Mesodermal cell (in vitro differentiated cells): ENCODE results near the gene TMEM245.

Source experiments
- H3K27ac ChIP-seq: 2 replicates; pipeline ENCODE4 v1.7.0; 2013; ENCODE audit warnings: mild to moderate bottlenecking, low read depth, low read length, moderate library complexity; ENCODE audit not compliant: severe bottlenecking
- H3K36me3 ChIP-seq: 2 replicates; pipeline ENCODE4 v1.7.1; 2013; ENCODE audit warnings: mild to moderate bottlenecking, low read length, moderate library complexity; ENCODE audit not compliant: control insufficient read depth, insufficient read depth
- H3K4me1 ChIP-seq: one replicate; pipeline ENCODE4 v1.7.1; 2013; ENCODE audit warnings: mild to moderate bottlenecking, low read length; ENCODE audit not compliant: insufficient read depth, control insufficient read depth, poor library complexity, severe bottlenecking
- H3K4me3 ChIP-seq: 2 replicates; pipeline ENCODE4 v1.7.0; 2013; ENCODE audit warnings: low read length, control low read depth, mild to moderate bottlenecking; ENCODE audit not compliant: insufficient read depth, poor library complexity, severe bottlenecking; ENCODE audit errors: extremely low read depth
- H3K9me3 ChIP-seq: 2 replicates; pipeline ENCODE4 v1.7.1; 2013; ENCODE audit warnings: mild to moderate bottlenecking, low read length, moderate library complexity; ENCODE audit not compliant: control insufficient read depth
- WGBS, 2 experiments: methylation state at CpG; one replicate each; pipeline ENCODE4 v1.1.5; 2013; ENCODE audit warnings: missing lambda C conversion rate in 2 of 2; ENCODE audit not compliant: insufficient coverage in 2 of 2; 5-methylcytosine and 5-hydroxymethylcytosine counted together

The TMEM245 gene

DNA sequence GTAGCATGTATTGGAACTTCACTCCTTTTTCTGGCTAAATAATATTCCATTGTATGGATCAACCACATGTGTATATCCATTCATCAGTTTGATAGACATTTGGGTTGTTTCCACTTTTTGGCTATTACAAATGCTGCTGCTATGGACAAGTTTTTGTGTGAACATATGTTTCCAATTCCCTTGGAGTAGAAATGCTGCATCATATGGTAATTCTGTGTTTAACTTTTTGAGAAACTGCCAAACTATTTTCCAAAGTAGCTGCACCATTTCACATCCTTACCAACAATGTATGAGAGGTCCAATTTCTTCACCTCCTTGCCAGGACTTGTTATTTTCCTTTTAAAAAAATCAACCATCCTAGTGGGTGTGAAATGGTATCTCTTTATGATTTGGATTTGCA is 38.9 kb upstream of the TMEM245 start:
- no peak overlapping the region for H3K27ac ChIP-seq
- no peaks in the 10 kb centered on the region for H3K4me1 ChIP-seq
- peaks cover 6% of the 10 kb centered on the region for H3K9me3 ChIP-seq
- H3K4me3 ChIP-seq, result no peak overlapping the region
- no peaks in the 10 kb centered on the region for H3K36me3 ChIP-seq

DNA sequence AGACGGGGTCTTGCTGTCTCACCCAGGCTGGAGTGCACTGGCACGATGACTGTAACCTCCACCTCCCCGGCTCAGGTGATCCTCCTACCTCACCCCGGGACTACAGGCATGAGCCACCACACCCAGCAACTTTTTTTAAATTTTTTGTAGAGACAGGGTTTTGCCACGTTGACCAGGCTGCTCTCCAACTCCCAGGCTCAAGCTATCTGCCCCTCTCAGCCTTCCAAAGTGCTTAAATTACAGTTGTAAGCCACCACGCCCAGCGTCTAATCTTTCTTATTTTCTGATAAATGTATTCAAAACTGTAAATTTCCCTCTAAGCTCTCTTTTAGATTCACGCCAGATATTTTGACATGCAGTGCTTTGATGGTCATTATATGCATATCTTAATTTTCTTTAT is 37.0 kb upstream of the TMEM245 start:
- WGBS, 2 experiments, result 87% methylated on average over 3 of the region's 8 CpGs; no CpG with 5 or more reads in 1 of the 2 experiments
- no peaks in the 10 kb centered on the region for H3K4me1 ChIP-seq
- H3K9me3 ChIP-seq, result peaks cover 13% of the 10 kb centered on the region

DNA sequence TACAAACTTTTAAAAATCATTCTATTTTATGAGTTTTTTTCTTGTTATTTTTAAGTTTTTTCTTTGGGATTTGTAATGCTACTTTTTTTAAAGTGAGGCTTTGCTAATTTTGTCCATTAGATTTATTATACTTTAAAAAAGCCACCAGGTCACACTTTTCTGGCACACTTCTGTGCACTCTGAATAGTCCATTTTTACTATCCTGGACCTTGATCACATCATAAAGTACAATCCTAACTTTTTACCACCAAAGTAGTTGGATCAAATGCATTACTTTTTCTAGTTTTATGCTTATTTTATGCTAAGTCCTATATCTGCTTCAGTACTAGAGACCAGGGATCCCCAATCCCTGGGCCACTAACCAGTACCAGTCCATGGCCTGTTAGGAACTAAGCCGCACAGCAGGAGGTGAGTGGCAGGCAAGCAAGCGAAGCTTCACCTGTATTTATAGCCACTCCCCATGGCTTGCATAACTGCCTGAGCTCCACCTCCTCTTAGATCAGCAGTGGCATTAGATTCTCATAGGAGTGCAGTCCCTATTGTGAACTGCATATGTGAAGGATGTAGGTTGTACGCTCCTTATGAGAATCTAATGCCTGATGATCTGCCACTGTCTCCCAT is 31.3 kb upstream of the TMEM245 start:
- WGBS, 2 experiments, result 100% methylated on average over 1 of the region's 3 CpGs; no CpG with 5 or more reads in 1 of the 2 experiments

More for the DNA sequence above, 37.0 kb upstream of the TMEM245 start:
- H3K36me3 ChIP-seq, result no peaks in the 10 kb centered on the region
- no peak overlapping the region for H3K4me3 ChIP-seq
- H3K27ac ChIP-seq, result no peak overlapping the region

DNA sequence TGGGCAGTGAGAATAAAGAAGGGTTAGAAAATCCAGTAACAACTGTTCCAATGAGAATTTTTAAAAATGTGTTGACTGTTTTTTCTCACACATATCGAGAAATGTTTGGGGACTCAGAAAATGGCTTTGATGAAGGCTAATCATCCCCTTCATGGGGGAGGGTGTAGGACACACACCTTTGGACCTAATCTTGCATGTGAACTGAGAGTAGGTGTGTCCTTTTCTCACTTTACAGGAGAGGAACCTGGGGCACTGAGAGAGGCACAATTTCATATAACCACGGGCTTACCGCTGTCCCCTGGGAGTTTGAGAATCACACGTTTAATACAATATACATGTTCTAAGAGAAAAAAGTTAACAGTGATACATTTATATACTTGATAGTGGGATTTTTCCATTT is 30.0 kb upstream of the TMEM245 start:
- H3K9me3 ChIP-seq, result peaks cover 13% of the 10 kb centered on the region
- 100% methylated on average over 1 of the region's 4 CpGs for WGBS, 2 experiments
- no peaks in the 10 kb centered on the region for H3K4me1 ChIP-seq
- no peaks in the 10 kb centered on the region for H3K36me3 ChIP-seq
- H3K27ac ChIP-seq, result no peak overlapping the region
- H3K4me3 ChIP-seq, result no peak overlapping the region

More for the DNA sequence above, 31.3 kb upstream of the TMEM245 start:
- Histone ChIP-seq H3K4me3 (no peak overlapping the region), H3K36me3 (no peaks in the 10 kb centered on the region), H3K9me3 (peaks cover 13% of the 10 kb centered on the region), H3K4me1 (no peaks in the 10 kb centered on the region), H3K27ac (no peak overlapping the region)

DNA sequence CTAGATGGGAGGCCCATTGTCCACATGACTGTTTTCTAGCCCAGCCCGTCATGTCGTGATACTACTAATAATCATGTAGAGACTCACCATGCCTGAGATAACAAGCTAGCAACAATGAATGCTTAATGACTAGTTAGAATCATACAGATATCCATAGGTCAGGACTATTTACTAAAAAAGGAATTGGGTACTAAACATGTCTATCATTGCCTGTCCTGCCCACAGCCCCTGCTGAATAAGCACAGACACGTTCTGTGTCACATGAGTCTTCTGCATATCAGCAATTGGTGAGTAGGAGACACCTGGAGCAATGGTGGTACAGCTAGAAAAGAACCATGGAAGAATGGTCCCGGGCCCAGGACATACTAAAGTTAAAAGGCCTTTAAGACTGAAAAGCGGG is 29.3 kb upstream of the TMEM245 start:
- no peak overlapping the region for H3K4me3 ChIP-seq
- 87 to 91% methylated on average over 3 of the region's 5 CpGs for WGBS, 2 experiments
- no peaks in the 10 kb centered on the region for H3K4me1 ChIP-seq
- peaks cover 11% of the 10 kb centered on the region for H3K9me3 ChIP-seq
- no peak overlapping the region for H3K27ac ChIP-seq
- H3K36me3 ChIP-seq, result no peaks in the 10 kb centered on the region

DNA sequence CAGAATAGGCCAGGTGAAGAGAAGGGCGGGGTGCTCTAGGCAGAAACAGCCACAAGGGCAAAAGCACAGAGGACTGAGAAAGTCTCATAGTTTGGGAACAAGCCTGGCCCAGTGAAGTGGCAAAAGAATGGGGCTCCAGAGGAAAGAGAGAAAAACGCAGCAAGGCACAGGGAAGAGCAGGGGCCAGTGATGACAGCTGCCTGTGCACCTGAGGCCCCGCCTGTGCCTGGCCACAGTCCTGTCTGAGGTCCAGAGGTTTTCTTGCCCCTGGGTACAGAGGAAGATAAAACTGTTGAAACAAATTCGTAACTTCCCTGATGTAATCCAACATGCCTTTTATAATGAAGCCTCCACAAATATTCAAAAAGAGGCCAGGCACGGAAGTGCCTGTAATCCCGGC is 25.3 kb upstream of the TMEM245 start:
- 96 to 100% methylated on average over 2 to 5 of the region's 6 CpGs for WGBS, 2 experiments
- Histone ChIP-seq H3K27ac (no peak overlapping the region), H3K4me3 (no peak overlapping the region), H3K9me3 (no peaks in the 10 kb centered on the region), H3K4me1 (no peaks in the 10 kb centered on the region), H3K36me3 (no peaks in the 10 kb centered on the region)

DNA sequence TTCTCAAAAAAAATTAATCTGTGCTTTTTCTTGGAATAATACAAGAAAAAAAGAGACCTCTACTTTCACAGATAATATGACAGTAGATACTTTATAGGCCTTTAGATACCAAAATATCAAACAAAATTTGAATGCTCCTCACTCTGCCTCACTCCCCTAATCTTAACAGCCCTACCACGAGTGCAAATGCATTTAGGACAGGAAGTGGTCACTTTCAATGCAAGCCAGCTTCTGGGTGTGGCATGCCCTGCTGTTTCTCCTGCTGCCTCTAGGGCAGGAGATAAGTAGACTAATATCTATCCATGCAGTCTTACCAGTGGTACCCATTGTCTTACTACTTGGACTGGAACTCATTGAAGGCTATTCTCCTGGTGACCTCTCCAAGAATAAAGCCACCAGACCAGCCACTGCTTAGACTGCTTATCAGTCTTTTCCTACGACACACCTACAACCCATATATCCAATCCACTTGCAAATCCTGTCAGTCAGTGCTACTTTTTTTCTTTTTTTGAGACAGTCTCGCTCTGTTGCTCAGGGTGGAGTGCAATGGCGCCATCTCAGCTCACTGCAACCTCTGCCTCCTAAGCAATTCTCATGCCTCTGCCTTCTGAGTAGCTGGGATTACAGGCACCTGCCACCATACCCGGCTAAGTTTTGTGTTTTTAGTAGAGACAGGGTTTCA is 24.3 kb upstream of the TMEM245 start:
- no peaks in the 10 kb centered on the region for H3K4me1 ChIP-seq
- H3K36me3 ChIP-seq, result no peaks in the 10 kb centered on the region
- WGBS, 2 experiments, result 90% methylated on average over 3 to 4 of the region's 5 CpGs
- H3K27ac ChIP-seq, result no peak overlapping the region
- no peaks in the 10 kb centered on the region for H3K9me3 ChIP-seq
- no peak overlapping the region for H3K4me3 ChIP-seq

DNA sequence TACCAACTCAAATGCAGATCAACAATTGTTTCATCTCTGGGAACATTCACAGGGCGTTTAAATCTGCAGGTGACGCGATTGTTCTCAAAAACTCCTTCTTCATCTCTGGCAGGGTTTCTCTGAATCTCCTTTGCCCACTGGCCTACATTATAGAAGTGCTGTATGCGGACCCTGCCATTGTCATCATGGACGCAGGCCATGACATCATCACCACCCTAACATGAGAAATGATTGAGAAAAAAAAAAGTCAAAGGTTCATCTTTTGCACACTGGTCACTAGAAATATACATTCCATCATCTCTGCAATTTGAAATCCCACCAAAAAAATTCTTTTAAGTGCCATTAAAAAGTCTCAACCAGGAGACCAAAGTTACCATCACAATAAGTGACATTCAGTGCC is 21.6 kb upstream of the TMEM245 start:
- 93 to 94% methylated on average over 4 of the region's 5 CpGs for WGBS, 2 experiments
- Histone ChIP-seq H3K9me3 (no peaks in the 10 kb centered on the region), H3K4me3 (no peak overlapping the region)

DNA sequence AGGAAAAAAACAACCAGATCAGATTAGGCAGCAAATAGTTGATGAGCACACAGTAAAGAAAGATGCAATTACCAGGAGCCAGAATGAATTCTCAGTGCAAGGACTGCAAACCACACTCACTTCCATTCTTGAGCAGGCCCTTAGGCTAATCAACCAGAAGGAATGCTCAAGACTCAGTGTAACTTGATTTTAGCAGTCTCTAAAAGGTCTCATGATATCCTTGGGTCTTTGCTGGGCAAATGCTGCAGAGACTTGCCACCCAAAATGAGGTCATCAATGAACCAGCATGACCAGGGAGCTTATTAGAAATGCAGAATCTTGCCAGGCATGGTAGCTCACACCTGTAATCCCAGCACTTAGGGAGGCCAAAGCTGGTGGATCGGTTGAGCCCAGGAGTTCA is 20.1 kb upstream of the TMEM245 start:
- no peaks in the 10 kb centered on the region for H3K4me1 ChIP-seq
- H3K4me3 ChIP-seq, result no peak overlapping the region
- H3K9me3 ChIP-seq, result no peaks in the 10 kb centered on the region
- WGBS, 2 experiments, result 91 to 100% methylated on average over 1 of the region's 1 CpG
- no peaks in the 10 kb centered on the region for H3K36me3 ChIP-seq
- no peak overlapping the region for H3K27ac ChIP-seq

More for the DNA sequence above, 21.6 kb upstream of the TMEM245 start:
- no peaks in the 10 kb centered on the region for H3K36me3 ChIP-seq
- H3K4me1 ChIP-seq, result no peaks in the 10 kb centered on the region
- no peak overlapping the region for H3K27ac ChIP-seq

DNA sequence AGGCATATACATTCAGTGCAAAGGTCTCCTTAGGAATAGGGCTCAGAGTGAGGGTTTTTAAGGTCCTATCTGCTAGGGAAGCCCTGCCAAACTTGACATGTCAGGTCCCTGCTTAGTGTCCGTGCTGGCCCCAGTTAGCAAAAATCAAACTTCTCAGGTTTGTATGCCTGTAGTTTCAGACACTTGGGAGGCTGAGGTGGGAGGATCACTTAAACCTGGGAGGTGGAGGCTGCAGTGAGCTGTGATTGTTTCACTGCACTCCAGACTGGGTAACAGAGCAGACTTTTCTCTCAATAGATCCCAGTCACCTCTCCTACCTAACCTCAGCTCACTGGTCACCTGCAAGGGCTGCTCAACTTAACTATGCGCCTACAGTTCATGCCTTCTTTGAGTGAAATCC is 18.7 kb upstream of the TMEM245 start:
- WGBS, 2 experiments, result 90 to 100% methylated on average over 1 to 2 of the region's 2 CpGs
- H3K9me3 ChIP-seq, result no peaks in the 10 kb centered on the region
- H3K4me1 ChIP-seq, result no peaks in the 10 kb centered on the region
- H3K36me3 ChIP-seq, result no peaks in the 10 kb centered on the region
- H3K27ac ChIP-seq, result no peak overlapping the region
- H3K4me3 ChIP-seq, result no peak overlapping the region

DNA sequence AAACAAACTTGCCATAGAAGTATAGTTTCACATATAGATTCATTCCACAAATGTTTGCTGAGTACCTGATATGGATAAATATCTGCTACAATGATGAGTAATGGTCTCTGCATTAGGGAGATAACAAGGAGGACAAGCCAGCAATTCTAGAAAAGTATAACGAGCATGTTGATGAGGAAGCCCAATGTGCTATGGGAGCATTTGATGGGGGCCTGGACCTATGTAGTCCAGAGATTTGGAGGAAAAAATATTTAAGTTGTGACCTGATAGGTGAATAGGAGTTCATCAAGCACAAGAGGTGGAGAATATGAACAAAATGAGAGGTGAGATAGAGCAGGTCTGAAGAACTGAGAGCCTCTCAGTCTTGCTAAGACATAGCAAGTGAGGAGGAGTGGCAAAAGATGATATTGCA is 14.4 kb upstream of the TMEM245 start:
- no peaks in the 10 kb centered on the region for H3K36me3 ChIP-seq
- 91 to 93% methylated on average over 1 of the region's 1 CpG for WGBS, 2 experiments
- H3K27ac ChIP-seq, result no peak overlapping the region
- H3K4me3 ChIP-seq, result no peak overlapping the region
- H3K9me3 ChIP-seq, result no peaks in the 10 kb centered on the region
- peaks cover 9% of the 10 kb centered on the region for H3K4me1 ChIP-seq
